HG02623 (cell line): ENCODE measurements around the gene CCDC88B.

Source experiments
- ATAC-seq: cut with Tn5 transposase; IDR thresholded peaks from one replicate; pipeline ENCODE4 v1.9.1; 2021; ENCODE audit warnings: moderate library complexity; ENCODE audit not compliant: unreplicated experiment

The CCDC88B gene

DNA sequence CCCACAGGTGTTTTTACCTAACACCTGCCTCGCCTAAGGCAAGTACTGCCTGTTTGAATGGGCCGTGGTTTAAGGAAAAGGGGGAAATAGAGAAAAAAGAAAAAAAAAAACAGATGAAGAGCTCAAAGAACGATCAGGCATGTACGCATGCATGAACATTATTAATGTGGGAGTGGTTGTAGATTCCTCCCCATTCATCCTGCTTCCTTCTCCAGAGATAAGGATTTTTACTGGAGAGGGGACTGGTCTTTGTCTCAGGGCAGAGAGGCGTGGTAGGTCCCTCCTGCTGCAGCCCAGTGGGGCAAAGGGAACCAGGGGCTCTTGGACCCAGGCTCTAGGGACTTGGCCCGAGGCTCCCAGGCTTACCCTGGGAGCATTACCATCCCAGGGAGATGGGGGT lies 42.0 kb downstream of the CCDC88B start:
- ATAC-seq = no peak

DNA sequence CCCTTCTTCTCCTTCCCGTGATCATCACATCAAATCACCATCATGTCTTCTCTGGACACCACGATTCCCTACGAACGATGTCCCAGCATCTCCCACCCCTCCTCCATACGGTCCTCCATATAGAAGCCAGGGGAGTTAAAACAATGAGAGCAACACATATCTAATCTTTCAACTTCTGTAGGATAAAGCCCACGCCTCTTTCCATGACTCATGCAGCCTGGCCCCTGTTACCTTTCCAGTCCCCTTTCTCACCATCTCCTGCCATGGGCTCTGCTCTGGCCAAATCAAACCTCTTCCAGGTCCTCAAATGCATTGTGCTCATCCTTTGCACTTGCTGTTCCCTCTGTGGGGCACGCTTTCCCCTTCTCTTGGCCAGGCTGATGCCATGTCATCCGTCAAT lies 42.6 kb downstream of the CCDC88B start:
- no peak for ATAC-seq

DNA sequence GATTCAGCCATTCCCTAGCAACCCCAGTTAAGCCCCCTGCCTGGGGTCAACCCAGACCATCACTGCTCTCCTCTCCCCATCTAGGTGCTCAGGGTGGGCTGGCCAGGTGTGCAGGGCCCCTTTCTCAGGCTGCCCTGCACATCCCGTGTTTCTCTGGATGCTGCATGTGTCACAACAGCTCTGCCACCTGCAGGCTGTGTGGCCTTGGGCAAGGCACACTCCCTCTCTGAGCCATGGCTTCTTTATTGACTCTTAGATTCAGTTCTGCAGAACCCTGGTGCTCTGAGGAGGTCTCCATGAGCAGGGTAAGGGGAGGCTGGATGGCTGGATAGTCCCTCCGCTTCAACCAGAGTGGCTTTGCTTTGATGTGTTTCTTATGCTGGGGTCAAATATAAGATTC lies 43.6 kb downstream of the CCDC88B start:
- ATAC-seq = no peak

DNA sequence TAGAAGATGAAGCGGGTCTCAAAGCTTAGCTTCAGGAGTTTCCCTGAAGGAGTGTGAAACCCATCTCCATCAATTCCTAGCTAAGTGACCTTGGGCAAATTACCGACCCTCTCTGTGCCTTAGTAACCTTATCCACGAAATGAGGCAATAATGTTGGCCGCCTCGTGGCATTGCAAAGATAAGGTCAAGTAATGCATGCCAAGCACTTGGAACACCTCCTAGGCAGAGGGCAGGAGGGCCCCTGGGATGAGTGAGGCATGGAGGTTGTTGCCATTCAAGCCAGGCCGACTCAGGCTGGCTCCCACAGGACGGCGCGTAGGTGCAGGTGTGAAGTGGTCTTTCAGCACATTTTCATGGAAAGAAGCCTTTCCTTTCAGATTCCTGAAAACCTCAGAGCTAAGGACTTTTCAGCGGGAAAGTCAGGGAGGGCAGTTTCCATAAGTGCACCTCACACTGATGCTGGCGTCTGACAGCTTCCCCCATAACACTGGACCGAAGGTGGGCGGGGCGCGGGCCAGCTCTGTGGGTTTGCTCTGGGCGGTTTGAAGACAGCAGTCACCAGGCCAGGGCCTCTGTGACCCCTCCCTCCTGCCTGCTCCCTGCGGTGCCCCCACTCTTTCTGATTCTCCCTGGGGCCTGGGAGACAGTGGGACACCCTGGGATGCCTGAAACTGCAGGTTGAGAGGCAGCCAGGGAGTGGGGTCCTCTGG lies 44.2 kb downstream of the CCDC88B start:
- ATAC-seq = no peak

DNA sequence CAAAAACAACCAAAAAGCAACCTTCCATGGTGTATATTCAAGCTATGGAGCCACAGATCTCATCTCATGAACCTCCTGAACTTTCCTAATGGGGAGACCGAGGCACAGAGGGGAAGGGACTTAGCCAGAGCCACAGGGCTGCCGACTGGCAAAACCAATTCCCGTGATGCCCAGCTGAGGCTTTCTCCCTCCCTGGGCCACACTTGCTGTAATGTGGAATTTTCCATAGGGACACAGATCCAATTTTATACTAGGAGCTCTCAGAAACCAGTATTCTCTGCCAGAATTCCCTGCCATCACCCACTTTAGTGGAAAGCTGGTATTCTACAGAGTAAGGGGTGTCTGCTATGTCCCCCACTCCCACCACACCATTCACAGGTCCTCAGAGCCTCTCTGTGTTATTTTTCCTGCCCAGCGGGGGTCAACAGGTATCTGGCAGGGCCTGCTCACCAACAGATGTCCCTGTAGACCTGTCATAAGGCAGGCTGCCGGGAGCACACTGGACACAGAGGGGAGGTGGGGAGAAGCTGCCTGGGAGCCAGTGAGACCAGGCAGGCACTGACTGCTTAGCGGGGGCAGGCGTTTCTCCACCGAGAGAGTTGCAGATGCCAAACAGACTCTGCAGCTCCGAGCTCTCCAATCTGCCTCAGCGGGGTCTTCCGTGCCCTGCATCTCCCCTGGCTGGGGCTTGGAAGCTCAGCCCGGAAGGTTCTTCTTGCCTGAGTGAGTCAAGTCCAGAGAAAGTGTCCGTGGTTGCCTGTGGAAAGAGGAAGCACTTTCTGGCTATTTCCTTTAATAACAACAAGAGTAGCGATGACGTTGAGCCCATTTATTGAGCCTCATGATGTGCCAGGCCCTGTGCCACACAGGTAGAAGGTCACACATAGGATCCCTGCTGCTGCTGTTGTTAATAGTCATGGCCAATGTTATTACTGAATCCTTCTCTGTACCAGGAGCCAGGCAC lies 45.3 kb downstream of the CCDC88B start:
- ATAC-seq = no peak

DNA sequence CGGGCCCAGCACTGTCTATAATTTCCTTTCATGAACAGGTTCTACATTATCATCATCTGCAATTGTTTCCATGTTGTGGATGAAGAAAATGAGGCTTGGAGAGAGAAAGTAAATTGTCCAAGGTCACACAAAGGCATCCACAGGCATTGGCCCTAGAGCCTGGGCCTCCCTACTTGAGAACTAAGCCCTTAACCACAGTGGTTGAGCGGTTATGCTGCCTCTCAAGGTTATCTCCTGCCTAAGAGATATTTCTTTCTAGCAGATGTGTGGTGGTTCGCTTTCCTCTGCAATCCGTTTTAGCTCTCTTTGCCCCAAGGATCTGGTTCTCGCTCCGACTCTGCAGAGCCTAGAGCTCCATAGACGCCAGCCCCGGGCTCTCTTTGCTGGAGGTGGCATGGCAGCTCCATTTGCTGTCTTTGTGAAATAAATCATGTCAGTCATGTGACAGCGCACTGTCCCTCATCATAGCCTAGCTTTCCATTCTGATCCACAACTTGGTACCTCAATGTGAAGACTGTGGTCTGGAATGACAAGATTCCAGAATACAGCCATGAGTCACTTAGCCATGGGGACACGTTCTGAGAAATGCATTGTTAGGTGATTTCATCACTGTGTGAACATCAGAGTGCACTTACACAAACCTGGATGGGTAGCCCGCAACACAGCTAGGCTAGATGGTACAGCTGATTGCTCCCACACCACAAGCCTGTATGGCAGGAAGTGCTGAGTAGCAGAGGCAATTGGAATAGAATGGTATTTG lies 46.1 kb downstream of the CCDC88B start:
- ATAC-seq = no peak

DNA sequence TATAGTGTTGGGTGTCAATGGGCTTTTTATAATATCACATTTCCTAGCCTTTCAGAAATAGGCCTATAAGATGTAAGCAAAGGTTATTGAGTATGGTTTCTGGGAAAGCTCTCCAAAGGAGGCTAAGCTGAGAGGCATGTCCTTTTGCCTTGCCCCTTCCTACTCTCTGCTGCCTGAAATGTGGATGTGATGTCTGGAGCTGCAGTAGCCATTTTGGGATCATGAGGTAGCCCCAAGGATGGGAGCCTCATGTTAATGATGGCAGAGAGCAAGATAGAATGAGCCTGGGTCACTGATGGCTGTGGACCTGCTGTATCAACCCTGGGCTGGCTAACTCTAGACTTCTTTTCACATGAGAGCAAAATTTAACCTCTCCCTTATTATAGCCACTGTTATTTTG lies 47.9 kb downstream of the CCDC88B start:
- ATAC-seq = no peak

DNA sequence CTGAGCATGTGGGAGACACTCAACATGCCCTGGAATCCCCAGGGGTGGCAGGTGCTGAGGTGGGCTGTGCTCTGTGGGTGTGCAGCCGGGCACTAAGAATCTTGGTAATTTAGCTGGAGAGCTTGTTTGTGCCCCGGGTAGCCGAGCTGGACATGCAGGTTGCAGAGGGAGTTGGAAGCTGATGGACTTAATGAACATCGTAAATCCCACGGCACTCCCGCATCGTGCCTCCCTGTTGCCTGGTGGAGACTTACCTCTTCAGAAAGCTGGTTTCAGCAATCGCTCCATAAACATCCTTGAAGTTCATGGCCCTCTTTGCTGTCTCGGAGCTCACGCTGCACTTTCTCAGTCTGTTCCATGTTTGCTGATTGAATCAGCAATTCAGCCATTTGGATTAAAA lies 48.9 kb downstream of the CCDC88B start:
- ATAC-seq = no peak

DNA sequence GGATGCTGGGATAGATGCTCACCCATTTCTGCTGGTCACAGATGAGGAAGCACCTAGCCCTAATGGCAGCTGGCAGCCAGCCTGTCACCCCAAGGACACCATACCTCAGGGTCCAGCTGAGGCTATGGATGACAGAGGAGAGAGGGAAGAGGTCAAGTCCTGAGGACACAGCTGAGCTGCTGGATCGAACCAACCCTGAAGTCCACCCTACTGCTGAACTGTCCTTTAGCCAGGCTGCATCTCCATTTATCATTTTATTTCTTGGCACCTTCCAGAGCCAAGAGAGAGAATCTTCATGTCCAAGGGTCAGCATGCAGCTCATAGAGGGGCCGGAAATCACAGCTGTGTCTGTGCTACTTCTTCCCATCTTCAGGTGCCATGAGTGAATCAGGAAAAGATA lies 49.8 kb downstream of the CCDC88B start:
- ATAC-seq = no peak

DNA sequence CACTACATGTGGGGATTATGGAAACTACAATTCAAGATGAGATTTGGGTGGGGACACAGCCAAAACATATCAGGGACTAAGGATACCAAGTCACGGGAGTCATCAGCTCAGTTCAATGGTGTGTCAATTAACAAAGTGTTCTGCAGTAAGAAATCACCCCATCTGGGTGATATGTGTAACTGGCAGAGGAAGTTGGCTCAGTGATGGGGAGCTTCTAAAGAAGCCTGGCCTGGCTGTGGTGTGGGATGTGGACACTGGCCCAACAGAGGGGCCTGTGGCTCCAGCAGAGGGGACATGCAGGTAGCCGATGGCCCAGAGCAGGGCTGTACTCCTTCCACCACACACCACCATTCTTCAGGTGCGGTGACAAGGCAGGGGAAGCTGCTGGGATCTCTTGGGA lies 50.6 kb downstream of the CCDC88B start:
- ATAC-seq = no peak

DNA sequence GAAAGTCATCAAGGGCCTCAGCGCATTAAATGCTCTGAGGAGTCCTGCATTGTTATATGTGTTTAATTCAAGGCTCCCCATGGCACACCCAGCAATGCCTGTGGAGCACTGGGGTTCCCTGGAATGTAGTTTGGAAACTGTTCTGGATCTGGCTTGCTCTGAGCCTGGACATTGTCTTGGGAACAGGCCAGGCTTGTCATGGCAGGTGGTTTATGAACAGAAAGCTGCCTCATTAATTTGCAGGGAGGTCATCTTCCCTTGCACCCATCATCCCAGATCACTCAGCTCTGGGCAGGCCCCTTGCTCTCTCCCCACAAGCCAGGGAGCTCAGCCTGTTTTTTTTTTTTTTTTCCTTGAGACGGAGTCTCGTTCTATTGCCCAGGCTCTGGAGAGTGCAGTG lies 51.8 kb downstream of the CCDC88B start:
- ATAC-seq = no peak

DNA sequence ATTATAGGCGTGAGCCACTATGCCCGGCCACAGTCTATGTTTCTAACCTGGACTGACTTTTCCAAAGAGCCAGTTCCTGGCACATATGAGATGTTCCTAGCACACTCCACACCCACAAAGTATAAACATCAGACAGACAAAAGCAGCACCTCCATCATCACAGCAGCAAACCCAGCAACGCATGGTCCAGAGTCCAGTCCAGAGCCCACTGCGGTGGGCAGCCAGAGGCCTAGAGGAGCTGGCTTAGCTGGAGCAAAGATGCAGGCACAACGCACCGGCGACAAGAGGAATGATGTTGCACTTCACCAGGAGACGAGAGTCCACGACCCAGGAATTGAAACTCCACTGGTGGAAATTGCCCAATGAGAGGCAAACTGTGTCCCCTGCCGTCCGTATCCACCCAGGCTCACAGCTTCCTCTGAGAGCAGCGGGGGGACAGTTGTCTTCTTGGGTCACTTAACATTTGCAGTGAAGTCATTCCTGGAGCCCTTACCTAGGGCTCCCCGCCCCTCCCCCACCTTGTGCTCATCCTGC lies 55.6 kb downstream of the CCDC88B start:
- ATAC-seq = no peak

DNA sequence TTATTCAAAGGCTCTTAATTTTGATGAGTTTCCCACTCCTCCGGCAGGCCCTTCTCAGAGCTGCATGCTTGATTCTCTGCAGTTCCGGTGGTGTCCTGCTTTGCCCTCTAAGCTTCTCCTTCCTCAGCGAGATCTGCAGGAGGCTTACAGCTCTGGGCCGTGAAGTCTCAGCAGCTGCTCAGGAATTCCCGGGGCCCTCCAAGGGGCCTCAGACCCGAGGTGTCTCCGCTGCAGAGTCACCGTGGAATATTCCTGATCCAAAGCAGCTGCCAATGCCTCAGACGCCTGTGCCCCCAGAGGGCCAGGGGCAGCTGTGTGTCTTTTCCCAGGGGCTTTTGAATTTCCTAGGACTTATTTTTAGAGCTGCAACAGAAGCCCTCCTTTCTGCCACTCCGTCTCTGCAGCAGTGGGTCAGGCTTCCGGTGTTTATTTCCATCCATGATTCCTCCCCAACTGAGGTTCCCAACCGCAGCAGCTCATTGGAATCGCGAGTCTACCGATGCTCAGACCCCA lies 56.1 kb downstream of the CCDC88B start:
- no peak for ATAC-seq

DNA sequence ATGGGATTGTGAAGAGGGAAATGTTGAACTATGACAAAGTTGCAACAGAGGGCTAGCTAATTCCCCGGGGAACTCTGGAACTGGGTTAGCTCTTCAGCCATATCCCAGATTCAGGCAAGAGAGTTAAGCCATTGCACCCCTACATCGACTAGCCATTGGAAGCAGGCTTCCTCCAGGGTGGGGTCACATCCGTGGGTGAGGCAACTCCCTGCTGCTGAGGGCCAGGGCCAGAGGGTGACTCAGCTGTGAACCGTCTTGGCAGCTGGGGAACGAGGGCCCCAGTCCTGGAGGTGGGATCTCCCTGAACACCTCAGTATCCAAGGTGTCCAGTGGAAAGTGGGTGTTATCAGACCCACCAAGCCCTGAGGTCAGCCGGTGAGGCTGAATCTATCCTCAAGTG lies 60.1 kb downstream of the CCDC88B start:
- ATAC-seq = no peak

DNA sequence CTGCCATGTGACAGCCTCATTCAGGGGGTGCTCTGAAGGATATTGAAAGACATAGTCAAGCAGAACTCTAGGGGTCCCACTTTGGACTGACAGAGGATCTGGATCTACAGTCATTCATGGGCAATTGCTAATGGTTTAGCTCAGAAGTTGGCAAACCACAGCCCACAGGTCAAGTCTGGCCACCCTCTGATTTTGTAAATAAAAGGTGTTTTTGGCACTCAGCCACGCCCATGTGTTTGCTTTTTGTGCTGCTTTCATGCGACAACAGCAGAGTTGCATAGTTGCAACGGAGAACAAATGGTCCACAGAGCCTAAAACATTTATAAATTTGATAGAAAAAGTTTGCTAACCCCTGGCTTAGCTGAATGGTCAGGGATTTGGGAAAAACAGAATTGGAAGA lies 60.7 kb downstream of the CCDC88B start:
- ATAC-seq = no peak

DNA sequence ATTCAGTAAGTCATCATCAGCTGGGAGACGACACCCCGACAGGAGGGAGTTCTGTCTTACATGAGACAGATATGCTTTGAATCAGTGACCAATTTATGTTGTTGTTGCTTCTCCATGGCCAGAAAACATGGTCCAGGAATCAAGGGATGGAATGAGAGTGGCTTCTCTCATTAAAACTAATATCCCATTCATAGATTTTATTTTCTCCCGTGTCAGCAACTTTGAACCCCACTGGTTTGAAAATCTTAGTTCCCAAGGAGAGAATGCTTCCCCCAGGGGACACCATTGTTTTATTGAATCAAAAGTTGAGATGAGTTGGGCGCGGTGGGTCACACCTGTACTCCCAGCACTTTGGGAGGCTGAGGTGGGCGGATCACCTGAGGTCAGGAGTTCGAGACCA lies 61.8 kb downstream of the CCDC88B start:
- ATAC-seq = no peak

DNA sequence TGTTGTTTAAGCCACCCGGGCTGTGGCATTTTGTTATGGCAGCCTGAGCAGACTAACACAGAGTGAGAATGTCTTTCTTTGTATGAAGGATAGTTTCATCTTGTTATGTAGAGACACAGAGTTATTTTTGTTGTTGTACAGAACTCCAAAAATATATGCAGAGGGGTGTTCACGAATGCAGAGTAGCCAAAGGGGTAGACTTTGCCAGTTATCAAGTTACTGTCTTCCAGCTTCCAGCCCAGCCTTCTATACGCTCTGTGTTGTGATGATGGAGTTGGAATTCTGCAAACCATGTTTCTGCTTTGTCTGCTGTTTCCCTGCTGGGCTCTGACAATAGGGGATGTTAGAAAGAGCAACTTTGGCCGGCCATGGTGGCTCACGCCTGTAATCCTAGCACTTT lies 63.1 kb downstream of the CCDC88B start:
- ATAC-seq = no peak

DNA sequence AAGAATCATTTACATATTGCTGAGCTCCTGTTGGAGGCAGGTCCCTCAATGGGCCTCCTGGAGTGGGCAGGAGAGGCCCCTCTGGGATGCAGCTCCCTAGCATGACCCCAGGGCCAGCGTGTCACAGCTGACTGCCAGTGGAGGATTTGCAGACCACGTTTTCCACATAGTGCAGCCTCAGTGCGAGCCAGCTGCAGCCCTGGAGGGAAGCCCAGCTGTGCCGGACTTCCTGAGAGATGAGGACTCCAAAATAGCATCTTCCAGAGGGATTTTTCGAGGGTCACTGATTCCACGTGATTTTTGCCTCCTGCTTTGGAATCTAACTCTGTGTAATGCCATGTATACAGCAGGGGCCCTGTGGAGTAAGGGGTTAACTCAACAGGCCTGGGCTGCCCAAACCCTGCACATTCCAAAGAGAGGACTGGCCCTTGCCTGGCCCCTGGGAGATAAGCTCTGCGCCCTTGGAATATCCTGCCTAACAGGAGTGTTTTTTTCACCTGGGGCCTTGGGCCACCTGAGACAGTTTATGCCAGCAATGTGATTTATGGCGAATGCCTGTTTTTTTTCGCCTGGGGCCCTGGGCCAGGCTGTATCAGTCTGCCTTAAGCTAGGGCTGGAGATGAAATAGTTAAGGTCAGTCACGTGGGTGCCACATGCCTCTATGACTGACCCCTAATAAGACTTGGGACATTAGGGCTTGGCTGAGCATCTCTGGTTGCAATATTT lies 66.4 kb downstream of the CCDC88B start:
- ATAC-seq = no peak
